Panc1 (cell line): ENCODE results near the gene POU4F1. TPM values are rescaled to one million over a fixed set of nuclear protein-coding genes. Genes with fewer than 3 reads are reported as not detected.

ENCODE experiments used
- ATAC-seq: fragments of 200-7000 bp; cut with Tn5 transposase; 2 replicates; pipeline ENCODE4 v1.9.1; 2020; ENCODE audit warnings: mild to moderate bottlenecking, moderate library complexity
- BruUV-seq: library from RNA; stranded (reverse); fragments of 400-500 nt; replicated peaks from 2 replicates; lab custom pipeline; 2021; lab: Mats Ljungman, UMichigan
- CTCF ChIA-PET: fragments of 300-600 bp; sonication (Branson Sonifier 250); formaldehyde crosslinking; loops from one replicate; lab custom pipeline; 2022; ENCODE audit warnings: antibody characterized with exemption; lab: Charles Lee
- POLR2A ChIA-PET: fragments of 300-600 bp; sonication (Branson Sonifier 250); formaldehyde crosslinking; loops from one replicate; lab custom pipeline; 2022; ENCODE audit warnings: antibody characterized with exemption; lab: Charles Lee
- DNase-seq: peaks from one replicate; pipeline ENCODE4 v3.0.0-alpha.2; 2010; ENCODE audit warnings: low read depth, low spot score
- H3K27ac ChIP-seq: 2 replicates; pipeline ENCODE4 v1.5.1; 2011; ENCODE audit warnings: mild to moderate bottlenecking, low read length, inconsistent platforms
- H3K27me3 ChIP-seq: fragments of 200-500 bp; sonication (Bioruptor generic); 2 replicates; pipeline ENCODE4 v1.6.0; 2014; ENCODE audit warnings: low read length, inconsistent platforms; ENCODE audit not compliant: control insufficient read depth, insufficient read depth
- H3K36me3 ChIP-seq: fragments of 200-500 bp; sonication (Bioruptor generic); 2 replicates; pipeline ENCODE4 v1.5.1; 2014; ENCODE audit warnings: inconsistent platforms, mild to moderate bottlenecking, low read length, moderate library complexity; ENCODE audit not compliant: control insufficient read depth, insufficient read depth
- H3K4me1 ChIP-seq: 2 replicates; pipeline ENCODE4 v1.5.1; 2011; ENCODE audit warnings: inconsistent platforms, mild to moderate bottlenecking, low read length, moderate library complexity; ENCODE audit not compliant: control insufficient read depth, insufficient read depth
- H3K4me3 ChIP-seq, 2 experiments: 2 replicates each; pipeline ENCODE4 v1.5.1; 2011 to 2012; ENCODE audit warnings: low read depth in 2 of 2, low read length in 2 of 2, mild to moderate bottlenecking in 2 of 2, inconsistent platforms in 1 of 2, moderate library complexity in 1 of 2
- H3K9me3 ChIP-seq: fragments of 200-500 bp; sonication (Bioruptor generic); 2 replicates; pipeline ENCODE4 v1.5.1; 2014; ENCODE audit warnings: low read depth, mild to moderate bottlenecking, inconsistent platforms, low read length, moderate library complexity; ENCODE audit not compliant: control insufficient read depth, insufficient read depth
- CTCF ChIP-seq: fragments of 450-650 bp; IDR thresholded peaks from 2 replicates; pipeline ENCODE4 v1.5.1; 2017; ENCODE audit warnings: mild to moderate bottlenecking
- POLR2AphosphoS5 ChIP-seq: IDR thresholded peaks from 2 replicates; pipeline ENCODE4 v1.6.1; 2012; ENCODE audit warnings: mild to moderate bottlenecking, low read depth, low read length, moderate library complexity
- REST ChIP-seq, 2 experiments: IDR thresholded peaks; 2 replicates each; pipeline ENCODE4 v1.6.1; 2011 to 2012; ENCODE audit warnings: low read depth in 2 of 2, control low read depth in 1 of 2, low read length in 1 of 2, mild to moderate bottlenecking in 1 of 2, moderate library complexity in 1 of 2; ENCODE audit not compliant: insufficient read depth in 1 of 2
- SIN3A ChIP-seq: IDR thresholded peaks from 2 replicates; pipeline ENCODE4 v1.6.1; 2012; ENCODE audit warnings: low read depth, mild to moderate bottlenecking, low read length, moderate library complexity, borderline replicate concordance; ENCODE audit not compliant: insufficient read depth
- TCF7L2 ChIP-seq: IDR thresholded peaks from 2 replicates; pipeline ENCODE4 v1.6.1; 2011; ENCODE audit warnings: mild to moderate bottlenecking, low read depth, low read length, inconsistent platforms
- in situ Hi-C: cut with HindIII; loops from 2 replicates; pipeline ENCODE4 v1.10.0; 2016; ENCODE audit warnings: low sequenced_read_pairs, low pct_unique_long_range_greater_than_20kb
- intact Hi-C: fragments of 100-400 bp; cut with micrococcal nuclease; formaldehyde crosslinking; loops from one replicate; pipeline ENCODE4 v1.10.0; 2022; ENCODE audit not compliant: unreplicated experiment
- total RNA-seq: library from RNA; stranded (reverse); gene quantifications from one replicate; pipeline ENCODE4 v1.2.1, GENCODE V29; 2021; ENCODE audit not compliant: unreplicated experiment

Gene POU4F1
- total RNA-seq, 1 experiment from 2014 or later: not detected

- no peak for DNase-seq
- Histone ChIP-seq H3K27ac (no peak overlapping the region), H3K9me3 (no peaks in the 10 kb centered on the region), H3K36me3 (no peaks in the 10 kb centered on the region), H3K4me3 (no peak overlapping the region), H3K4me1 (no peaks in the 10 kb centered on the region), H3K27me3 (peaks cover 7% of the 10 kb centered on the region; the same call in 1 of the 2 replicates)
- TF ChIP-seq CTCF (no peak), TCF7L2 (no peak), SIN3A (no peak), POLR2AphosphoS5 (no peak), REST (IDR thresholded peaks at IDR 0.05; ENCODE audit: insufficient read depth in 1 of 2, low read depth in 2 of 2, low read length in 1 of 2) (no peak)
- intact Hi-C loops (no loop called here), in situ Hi-C loops (no loop called here)
- ChIA-PET POLR2A (no interaction called here), CTCF (no interaction called here)
- no TSS peak for BruUV-seq
- ATAC-seq: no peak
Observed at GRCh38 chr13:78596736-78597601, 6.4 kb downstream of the POU4F1 start.

GRCh38 chr13:78596399-78596735 is 7.0 kb downstream of the POU4F1 start:
- CTCF ChIA-PET: no interaction called here
- POLR2A ChIA-PET: no interaction called here
- ATAC-seq (no peak), DNase-seq (no peak)
- Histone ChIP-seq H3K4me3 (no peak overlapping the region), H3K27me3 (peaks cover 10% of the 10 kb centered on the region; the same call in 1 of the 2 replicates), H3K27ac (no peak overlapping the region), H3K9me3 (no peaks in the 10 kb centered on the region), H3K4me1 (no peaks in the 10 kb centered on the region), H3K36me3 (no peaks in the 10 kb centered on the region)
- TF ChIP-seq CTCF: no peak
- TF ChIP-seq POLR2AphosphoS5: no peak
- no peak for TF ChIP-seq REST (IDR thresholded peaks at IDR 0.05; ENCODE audit: insufficient read depth in 1 of 2, low read depth in 2 of 2, low read length in 1 of 2)
- TF ChIP-seq TCF7L2: no peak
- TF ChIP-seq SIN3A: no peak
- in situ Hi-C loops (no loop called here), intact Hi-C loops (no loop called here)
- BruUV-seq: no TSS peak
